CD8-positive, alpha-beta memory T cell (primary cell): ENCODE data around the gene GOLGA6L7. TPM values are rescaled to one million over a fixed set of nuclear protein-coding genes. Genes with fewer than 3 reads are reported as not detected.
A peak's percentile ranks its signal among the peaks of the same experiment; 100 is the strongest.
"Not testable (repeated sequence)": the region's sequence is repeated elsewhere in the genome, so short reads cannot be mapped to it uniquely, and the experiment has no call there.

Experiments
- CTCF ChIA-PET: fragments of 350-600 bp; sonication (Branson Sonifier 250); formaldehyde crosslinking; loops from one replicate; lab custom pipeline; 2021; ENCODE audit warnings: antibody characterized with exemption; lab: Charles Lee
- POLR2A ChIA-PET: fragments of 350-600 bp; sonication (Branson Sonifier 250); formaldehyde crosslinking; loops from one replicate; lab custom pipeline; 2021; ENCODE audit warnings: antibody characterized with exemption; lab: Charles Lee
- DNase-seq, 5 donors: peaks; one replicate each; pipeline versions ENCODE4 v3.0.0 to v3.0.0-alpha.2; 2020 to 2022; ENCODE audit warnings: mixed read lengths in 1 of 5
- H3K27ac ChIP-seq: one replicate; pipeline ENCODE4 v1.7.0; 2013; ENCODE audit warnings: low read depth, mild to moderate bottlenecking, low read length, moderate library complexity
- H3K27me3 ChIP-seq: 2 replicates; pipeline ENCODE4 v1.7.0; 2013; ENCODE audit warnings: low read length, mild to moderate bottlenecking; ENCODE audit not compliant: insufficient read depth, poor library complexity, severe bottlenecking
- H3K36me3 ChIP-seq: 2 replicates; pipeline ENCODE4 v1.7.0; 2013; ENCODE audit warnings: mild to moderate bottlenecking, low read length, moderate library complexity; ENCODE audit not compliant: insufficient read depth
- H3K4me1 ChIP-seq: 2 replicates; pipeline ENCODE4 v1.7.0; 2013; ENCODE audit warnings: mild to moderate bottlenecking, low read length, moderate library complexity; ENCODE audit not compliant: insufficient read depth
- H3K4me3 ChIP-seq: 2 replicates; pipeline ENCODE4 v1.7.0; 2013; ENCODE audit warnings: mild to moderate bottlenecking, low read length
- H3K9me3 ChIP-seq: 2 replicates; pipeline ENCODE4 v1.7.0; 2013; ENCODE audit warnings: mild to moderate bottlenecking, low read length
- H3K27ac Mint-ChIP-seq, 8 donors: one replicate each; pipeline ENCODE4 v1.8.0; 2020 to 2021; ENCODE audit warnings: mixed read lengths in 8 of 8, mild to moderate bottlenecking in 6 of 8, inconsistent platforms in 3 of 8, moderate library complexity in 3 of 8
- H3K27me3 Mint-ChIP-seq, 2 donors: one replicate each; pipeline ENCODE4 v1.8.0; 2020 to 2021; ENCODE audit warnings: mixed read lengths in 2 of 2, mild to moderate bottlenecking in 1 of 2, moderate library complexity in 1 of 2
- H3K36me3 Mint-ChIP-seq, 3 donors: one replicate each; pipeline ENCODE4 v1.8.0; 2020 to 2021; ENCODE audit warnings: mixed read lengths in 3 of 3, inconsistent platforms in 1 of 3, mild to moderate bottlenecking in 1 of 3
- H3K4me1 Mint-ChIP-seq, 3 donors: one replicate each; pipeline ENCODE4 v1.8.0; 2020 to 2021; ENCODE audit warnings: mixed read lengths in 3 of 3, inconsistent platforms in 1 of 3, mild to moderate bottlenecking in 1 of 3
- H3K4me3 Mint-ChIP-seq, 7 donors: one replicate each; pipeline ENCODE4 v1.8.0; 2020 to 2021; ENCODE audit warnings: mixed read lengths in 7 of 7, mild to moderate bottlenecking in 6 of 7, moderate library complexity in 4 of 7, inconsistent platforms in 2 of 7
- H3K9me3 Mint-ChIP-seq, 5 donors: one replicate each; pipeline ENCODE4 v1.8.0; 2020 to 2022; ENCODE audit warnings: mixed read lengths in 5 of 5, mild to moderate bottlenecking in 3 of 5, moderate library complexity in 2 of 5, inconsistent platforms in 1 of 5
- polyA plus RNA-seq: library from polyadenylated mRNA; unstranded; fragments of 300-500 nt; fragmentation: Illumina TruSeq; gene quantifications from one replicate; pipeline ENCODE4 v1.2.3, GENCODE V29; 2021
- total RNA-seq, 2 experiments: library from RNA; stranded (reverse); gene quantifications; one replicate each; pipeline ENCODE4 v1.2.3, GENCODE V29; 2021

GOLGA6L7 gene, protein sequence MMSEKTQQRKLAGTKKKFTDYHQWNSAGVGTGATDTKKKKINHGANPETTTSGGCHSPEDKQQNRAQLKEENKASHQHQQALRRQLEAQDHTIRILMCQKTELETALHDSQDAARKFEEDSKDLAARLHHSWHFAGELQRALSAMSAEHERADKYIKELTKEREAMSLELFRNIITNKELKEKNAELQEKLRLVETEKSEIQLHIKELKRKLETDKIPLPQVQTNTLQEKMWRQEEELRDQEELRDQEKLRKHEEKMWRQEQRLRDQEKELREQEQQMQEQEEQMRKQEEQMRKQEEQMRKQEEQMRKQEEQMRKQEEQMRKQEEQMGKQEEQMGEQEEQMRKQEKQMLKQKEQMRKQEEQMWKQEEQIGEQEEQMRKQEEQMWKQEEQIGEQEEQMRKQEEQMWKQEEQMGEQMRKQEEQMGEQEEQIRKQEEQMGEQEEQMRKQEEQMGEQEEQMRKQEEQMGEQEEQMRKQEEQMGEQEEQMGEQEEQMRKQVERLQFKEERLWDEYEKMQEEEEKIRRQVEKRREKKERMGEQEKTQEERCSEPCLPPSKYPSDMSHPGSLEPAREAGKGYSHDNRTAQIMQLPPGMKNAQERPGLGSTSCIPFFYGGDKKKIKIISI
- total RNA-seq (not detected), polyA plus RNA-seq (not detected)

DNA sequence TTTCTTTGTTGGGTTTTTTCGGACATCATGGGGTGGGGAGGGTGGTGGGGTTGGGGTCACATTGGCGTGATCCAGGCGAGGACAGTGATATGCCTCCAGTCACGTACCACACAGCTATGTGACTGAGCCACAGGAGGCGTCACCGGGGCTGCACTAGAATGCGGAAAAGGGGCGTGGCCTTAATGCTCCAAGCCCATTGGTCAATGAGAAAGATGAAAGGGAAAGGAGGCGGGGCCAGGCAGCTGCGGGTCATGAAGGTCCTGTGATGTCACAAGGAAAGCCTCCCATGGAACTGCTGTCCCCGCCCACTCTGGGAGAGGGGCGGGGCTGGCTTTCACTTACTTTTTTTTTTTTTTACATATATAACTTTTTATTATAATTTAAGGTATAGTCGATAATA, at the start of gene GOLGA6L7:
TSS of gene GOLGA6L7 (minus strand) at position 124 of the 400 bp plus-strand sequence. CDS start at position 29, 95 bp downstream.
- H3K36me3 Mint-ChIP-seq, H3K27me3 ChIP-seq, H3K4me1 ChIP-seq, POLR2A ChIA-PET, H3K27ac Mint-ChIP-seq, H3K4me3 ChIP-seq, CTCF ChIA-PET, H3K4me3 Mint-ChIP-seq, H3K9me3 ChIP-seq, H3K27me3 Mint-ChIP-seq, H3K27ac ChIP-seq, H3K36me3 ChIP-seq, H3K9me3 Mint-ChIP-seq: not testable (repeated sequence)
- peaks cover 0 to 11% (median 0%) of the 10 kb centered on the region in 3 donors for H3K4me1 Mint-ChIP-seq
- peak in 1 of 5 donors; percentile 1 for DNase-seq

GRCh38 chr15:28897861-28898585, 49.6 kb upstream of the GOLGA6L7 start:
- Histone ChIP-seq H3K36me3 (no peaks in the 10 kb centered on the region), H3K27me3 (no peaks in the 10 kb centered on the region), H3K4me3 (no peak overlapping the region), H3K9me3 (no peaks in the 10 kb centered on the region), H3K4me1 (peaks cover 3% of the 10 kb centered on the region), H3K27ac (no peak overlapping the region)
- H3K9me3 Mint-ChIP-seq = no peaks in the 10 kb centered on the region
- peaks cover 0 to 9% (median 3%) of the 10 kb centered on the region in 3 donors for H3K36me3 Mint-ChIP-seq
- H3K4me3 Mint-ChIP-seq = no peak overlapping the region
- peaks cover 18 to 78% (median 38%) of the 10 kb centered on the region in 3 donors for H3K4me1 Mint-ChIP-seq
- DNase-seq = no peak
- ChIA-PET POLR2A (interaction anchor here (0.6 kb wide), 2 partner anchors 19 to 20 kb away, joined by 3 to 4 read pairs; no protein-coding TSS in a partner anchor), CTCF (interaction anchor here (0.7 kb wide), 1 partner anchor 77 kb away, joined by 3 read pairs; no protein-coding TSS in a partner anchor)
- peak overlapping the region in 3 of 8 donors; percentile 3 to 49 (median 30) for H3K27ac Mint-ChIP-seq
- peaks cover 0 to 1% of the 10 kb centered on the region in 2 donors for H3K27me3 Mint-ChIP-seq

DNA sequence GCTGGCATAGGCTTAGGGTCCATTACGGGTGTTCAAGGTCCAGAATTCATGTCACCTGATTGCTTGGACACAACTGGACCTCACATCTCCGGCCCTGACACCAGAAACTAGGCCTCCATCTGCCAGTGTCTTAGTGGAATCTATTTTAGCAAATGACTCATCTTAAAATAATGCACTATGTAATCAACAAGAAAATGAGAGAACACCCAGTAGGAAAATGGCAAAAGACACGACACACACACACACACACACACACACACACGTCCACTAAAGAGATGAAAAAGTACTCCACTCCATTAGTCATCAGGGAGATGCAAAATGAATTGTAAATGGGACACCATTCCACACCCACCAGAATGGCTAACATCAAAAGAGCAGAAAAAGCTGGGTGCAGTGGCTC, 48.5 kb upstream of the GOLGA6L7 start:
- H3K9me3 Mint-ChIP-seq = no peaks in the 10 kb centered on the region
- H3K4me1 Mint-ChIP-seq = peaks cover 20 to 77% (median 38%) of the 10 kb centered on the region in 3 donors
- peaks cover 0 to 1% of the 10 kb centered on the region in 2 donors for H3K27me3 Mint-ChIP-seq
- H3K36me3 Mint-ChIP-seq = peaks cover 0 to 9% (median 3%) of the 10 kb centered on the region in 3 donors
- ChIA-PET CTCF (no interaction called here), POLR2A (no interaction called here)
- Histone ChIP-seq H3K27ac (no peak overlapping the region), H3K9me3 (no peaks in the 10 kb centered on the region), H3K4me3 (no peak overlapping the region), H3K4me1 (peaks cover 6% of the 10 kb centered on the region), H3K36me3 (no peaks in the 10 kb centered on the region), H3K27me3 (no peaks in the 10 kb centered on the region)
- DNase-seq = no peak
- H3K4me3 Mint-ChIP-seq = no peak overlapping the region
- H3K27ac Mint-ChIP-seq = peak overlapping the region in 1 of 8 donors; percentile 36

DNA sequence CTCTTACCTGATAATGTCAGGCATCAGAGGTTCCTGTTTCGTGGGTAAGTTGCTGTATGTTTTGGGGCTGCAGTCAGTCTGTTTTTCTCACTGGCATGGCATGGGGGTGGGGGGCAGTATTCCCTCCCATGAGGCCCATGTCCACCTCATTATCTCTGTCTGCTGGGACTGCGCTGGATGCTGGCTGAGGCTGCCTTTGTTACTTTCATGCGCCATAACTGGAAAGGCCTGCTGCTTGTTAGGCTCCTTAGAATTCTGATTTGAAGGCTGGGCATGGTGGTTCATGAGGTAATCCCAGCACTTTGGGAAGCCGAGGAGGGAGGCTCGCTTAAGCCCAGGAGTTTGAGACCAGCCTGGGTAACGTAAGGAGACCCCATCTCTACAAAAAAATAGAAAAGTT, 47.1 kb upstream of the GOLGA6L7 start:
- DNase-seq = no peak
- no peaks in the 10 kb centered on the region for H3K9me3 ChIP-seq
- no peak overlapping the region for H3K27ac ChIP-seq
- Mint-ChIP-seq H3K9me3 (no peaks in the 10 kb centered on the region), H3K36me3 (peaks cover 0 to 9% (median 3%) of the 10 kb centered on the region in 3 donors), H3K27me3 (peaks cover 0 to 1% of the 10 kb centered on the region in 2 donors), H3K4me1 (peaks cover 27 to 79% (median 50%) of the 10 kb centered on the region in 3 donors), H3K4me3 (no peak overlapping the region), H3K27ac (peak overlapping the region in 2 of 8 donors; percentile 54 to 64)
- no peak overlapping the region for H3K4me3 ChIP-seq
- POLR2A ChIA-PET = no interaction called here
- peaks cover 18% of the 10 kb centered on the region for H3K4me1 ChIP-seq
- CTCF ChIA-PET = interaction anchor here (0.9 kb wide), 1 partner anchor 185 kb away, joined by 3 read pairs; no protein-coding TSS in a partner anchor
- no peaks in the 10 kb centered on the region for H3K27me3 ChIP-seq
- H3K36me3 ChIP-seq = no peaks in the 10 kb centered on the region

GRCh38 chr15:28895146-28895545, 46.7 kb upstream of the GOLGA6L7 start:
- peaks cover 29 to 79% (median 54%) of the 10 kb centered on the region in 3 donors for H3K4me1 Mint-ChIP-seq
- Histone ChIP-seq H3K36me3 (no peaks in the 10 kb centered on the region), H3K27ac (no peak overlapping the region), H3K4me1 (peaks cover 22% of the 10 kb centered on the region), H3K9me3 (no peaks in the 10 kb centered on the region), H3K27me3 (no peaks in the 10 kb centered on the region), H3K4me3 (no peak overlapping the region)
- POLR2A ChIA-PET = no interaction called here
- no peaks in the 10 kb centered on the region for H3K9me3 Mint-ChIP-seq
- H3K36me3 Mint-ChIP-seq = peaks cover 0 to 9% (median 3%) of the 10 kb centered on the region in 3 donors
- no peak overlapping the region for H3K4me3 Mint-ChIP-seq
- H3K27me3 Mint-ChIP-seq = peaks cover 0 to 1% of the 10 kb centered on the region in 2 donors
- no peak for DNase-seq
- CTCF ChIA-PET = no interaction called here
- H3K27ac Mint-ChIP-seq = no peak overlapping the region

- Mint-ChIP-seq H3K9me3 (no peaks in the 10 kb centered on the region), H3K4me1 (peaks cover 35 to 79% (median 57%) of the 10 kb centered on the region in 3 donors), H3K4me3 (no peak overlapping the region), H3K27me3 (peaks cover 0 to 1% of the 10 kb centered on the region in 2 donors), H3K36me3 (peaks cover 0 to 9% (median 4%) of the 10 kb centered on the region in 3 donors), H3K27ac (no peak overlapping the region)
- no peaks in the 10 kb centered on the region for H3K9me3 ChIP-seq
- no peaks in the 10 kb centered on the region for H3K27me3 ChIP-seq
- CTCF ChIA-PET = no interaction called here
- H3K4me1 ChIP-seq = peaks cover 27% of the 10 kb centered on the region
- H3K4me3 ChIP-seq = no peak overlapping the region
- DNase-seq = no peak
- H3K27ac ChIP-seq = no peak overlapping the region
- POLR2A ChIA-PET = no interaction called here
- H3K36me3 ChIP-seq = no peaks in the 10 kb centered on the region
Observed at GRCh38 chr15:28894631-28895030, 46.2 kb upstream of the GOLGA6L7 start.

DNA sequence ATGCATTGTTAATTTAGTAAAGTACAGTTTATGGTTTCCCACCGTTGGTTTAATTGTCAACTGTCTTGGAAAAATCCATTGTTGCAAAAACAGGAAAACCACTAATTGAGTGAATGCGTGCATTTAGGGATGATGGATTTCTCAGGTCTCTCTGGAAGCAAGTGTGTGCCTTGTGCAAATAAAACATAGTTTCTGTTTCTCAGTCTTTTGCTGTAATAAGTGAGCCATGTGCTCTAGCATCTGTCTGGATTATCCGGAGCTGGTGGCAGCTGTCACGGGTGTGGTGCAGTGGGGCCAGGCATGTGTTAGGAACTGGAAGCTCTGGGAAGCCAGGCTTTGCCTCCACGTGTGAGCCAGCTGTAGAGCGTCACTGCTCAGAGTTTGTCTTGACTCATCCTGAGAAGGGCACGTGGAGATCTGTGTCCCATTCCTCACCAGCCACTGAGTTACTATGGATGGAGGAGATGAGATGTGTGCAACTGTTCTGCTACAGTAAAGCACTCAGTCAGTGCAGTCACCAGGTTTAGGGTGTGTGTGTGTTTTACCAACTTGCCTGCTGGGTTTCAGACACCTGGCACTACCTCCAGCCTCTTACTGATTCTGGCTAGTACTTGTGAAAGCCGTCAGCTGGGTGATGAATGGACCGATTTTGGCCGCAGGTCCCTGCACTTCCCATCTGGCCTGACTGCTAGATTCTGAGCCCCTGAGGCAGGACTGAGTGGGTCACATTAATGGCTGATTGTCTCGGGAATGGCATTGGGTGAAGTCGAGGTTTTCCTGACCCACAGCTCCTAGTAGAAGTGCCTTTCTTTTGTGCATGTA, 44.6 kb upstream of the GOLGA6L7 start:
- Mint-ChIP-seq H3K4me3 (no peak overlapping the region), H3K27ac (peak overlapping the region in 3 of 8 donors; percentile 53 to 61 (median 54)), H3K27me3 (peaks cover 0 to 1% of the 10 kb centered on the region in 2 donors), H3K9me3 (no peaks in the 10 kb centered on the region), H3K4me1 (peaks cover 45 to 79% (median 53%) of the 10 kb centered on the region in 3 donors), H3K36me3 (peaks cover 0 to 8% (median 5%) of the 10 kb centered on the region in 3 donors)
- Histone ChIP-seq H3K27me3 (no peaks in the 10 kb centered on the region), H3K27ac (no peak overlapping the region), H3K4me3 (no peak overlapping the region), H3K9me3 (no peaks in the 10 kb centered on the region), H3K36me3 (no peaks in the 10 kb centered on the region), H3K4me1 (peaks cover 44% of the 10 kb centered on the region)
- POLR2A ChIA-PET = no interaction called here
- no peak for DNase-seq
- CTCF ChIA-PET = no interaction called here
